ENCODE data around the gene BCAP31.

DNA sequence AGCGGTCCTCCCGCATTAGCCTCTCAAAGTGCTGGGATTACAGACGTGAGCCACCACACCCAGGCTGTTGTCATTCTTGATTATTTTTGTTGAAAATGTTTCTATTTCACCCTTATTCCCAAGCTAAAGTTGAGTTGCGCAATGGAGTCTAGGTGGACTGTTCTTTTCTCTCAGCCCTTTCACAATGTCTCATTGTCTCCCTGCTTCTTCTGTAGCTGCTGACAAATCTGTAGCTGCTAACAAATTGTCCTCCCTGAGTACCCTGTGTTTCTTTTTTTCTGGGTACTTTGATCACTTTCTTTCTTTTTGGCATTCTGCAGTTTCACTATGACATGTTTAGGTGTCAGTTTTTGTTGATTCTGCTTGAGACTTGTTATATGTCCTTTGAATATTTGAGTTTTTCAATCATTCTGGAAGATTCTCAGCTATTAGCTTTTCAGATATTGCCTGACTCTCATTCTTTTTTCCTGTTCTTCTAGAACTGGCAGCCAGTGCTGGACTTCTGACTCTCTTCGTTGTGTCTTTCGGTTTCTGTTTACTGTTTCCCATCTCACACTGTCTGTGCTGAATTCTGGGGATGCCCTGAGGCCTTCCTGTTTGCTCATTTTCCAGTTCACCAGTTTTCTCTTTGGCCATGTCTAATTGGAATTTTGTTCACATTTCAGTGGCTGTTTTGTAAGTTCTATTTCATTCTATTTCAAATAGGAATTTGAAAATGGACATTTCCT, 7.1 kb upstream of the BCAP31 start:
- TF ChIP-seq EP300 (IDR thresholded peaks at IDR 0.05; ENCODE audit: low read depth): no peak
- no peak for TF ChIP-seq POLR2A (IDR thresholded peaks at IDR 0.05)
- TF ChIP-seq, protein P1, sequence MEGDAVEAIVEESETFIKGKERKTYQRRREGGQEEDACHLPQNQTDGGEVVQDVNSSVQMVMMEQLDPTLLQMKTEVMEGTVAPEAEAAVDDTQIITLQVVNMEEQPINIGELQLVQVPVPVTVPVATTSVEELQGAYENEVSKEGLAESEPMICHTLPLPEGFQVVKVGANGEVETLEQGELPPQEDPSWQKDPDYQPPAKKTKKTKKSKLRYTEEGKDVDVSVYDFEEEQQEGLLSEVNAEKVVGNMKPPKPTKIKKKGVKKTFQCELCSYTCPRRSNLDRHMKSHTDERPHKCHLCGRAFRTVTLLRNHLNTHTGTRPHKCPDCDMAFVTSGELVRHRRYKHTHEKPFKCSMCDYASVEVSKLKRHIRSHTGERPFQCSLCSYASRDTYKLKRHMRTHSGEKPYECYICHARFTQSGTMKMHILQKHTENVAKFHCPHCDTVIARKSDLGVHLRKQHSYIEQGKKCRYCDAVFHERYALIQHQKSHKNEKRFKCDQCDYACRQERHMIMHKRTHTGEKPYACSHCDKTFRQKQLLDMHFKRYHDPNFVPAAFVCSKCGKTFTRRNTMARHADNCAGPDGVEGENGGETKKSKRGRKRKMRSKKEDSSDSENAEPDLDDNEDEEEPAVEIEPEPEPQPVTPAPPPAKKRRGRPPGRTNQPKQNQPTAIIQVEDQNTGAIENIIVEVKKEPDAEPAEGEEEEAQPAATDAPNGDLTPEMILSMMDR (IDR thresholded peaks at IDR 0.05): no peak

Data from transverse colon (tissue), 3 donors.